HepG2 (cell line): ENCODE measurements around the gene POLR1E. TPM values are rescaled to one million over a fixed set of nuclear protein-coding genes. Genes with fewer than 3 reads are reported as not detected.
"Not testable (repeated sequence)": the region's sequence is repeated elsewhere in the genome, so short reads cannot be mapped to it uniquely, and the experiment has no call there.

Experiments used
- ATAC-seq: fragments of 200-7000 bp; cut with Tn5 transposase; 3 replicates; pipeline ENCODE4 v1.9.1; 2020; ENCODE audit warnings: mild to moderate bottlenecking, moderate library complexity
- BruUV-seq: library from RNA; stranded (reverse); fragments of 400-500 nt; replicated peaks from 2 replicates; lab custom pipeline; 2021; lab: Mats Ljungman, UMichigan
- CTCF ChIA-PET: fragments of 300-600 bp; formaldehyde crosslinking; extraction: SDS; loops from one replicate; lab custom pipeline; 2021; ENCODE audit warnings: low total read pairs, inconsistent platforms, low intra/inter-chr PET ratio; lab: Yijun Ruan, JAX
- POLR2A ChIA-PET: fragments of 350-600 bp; sonication (Branson Sonifier 250); formaldehyde crosslinking; loops from one replicate; lab custom pipeline; 2020; ENCODE audit warnings: antibody characterized with exemption, inconsistent platforms; lab: Yijun Ruan, JAX
- DNase-seq: peaks from one replicate; pipeline ENCODE4 v3.0.0-alpha.2; 2015; ENCODE audit warnings: low spot score
- FAIRE-seq: peaks from 3 replicates; lab custom pipeline; 2011; peaks lifted over from hg19 to GRCh38; lab: Jason Lieb, UNC
- H2AFZ ChIP-seq: one replicate; pipeline ENCODE4 v1.6.1; 2011; ENCODE audit warnings: low read length, inconsistent platforms
- H3K27ac ChIP-seq: fragments of 300-600 bp; 3 replicates; pipeline ENCODE4 v1.8.0; 2011; ENCODE audit warnings: mixed run types, mild to moderate bottlenecking, mixed read lengths, low read length, inconsistent platforms; ENCODE audit not compliant: insufficient read depth; ENCODE audit errors: extremely low read length
- H3K27me3 ChIP-seq, 2 experiments: fragments of 200-600 bp in 1 of 2; 2 replicates in 1 of 2; 3 replicates in 1 of 2; pipeline versions ENCODE4 v1.6.0 to v1.8.0; 2011; ENCODE audit warnings: low read length in 2 of 2, mild to moderate bottlenecking in 2 of 2, moderate library complexity in 2 of 2, inconsistent platforms in 1 of 2; ENCODE audit not compliant: insufficient read depth in 2 of 2, control insufficient read depth in 1 of 2
- H3K36me3 ChIP-seq, 2 experiments: fragments of 200-600 bp in 1 of 2; replicated peaks in 1 of 2; 2 replicates in 1 of 2; 3 replicates in 1 of 2; pipeline versions ENCODE4 v1.5.1 to v1.8.0; 2011; ENCODE audit warnings: low read length in 2 of 2, inconsistent platforms in 1 of 2; ENCODE audit not compliant: insufficient read depth in 2 of 2, control insufficient read depth in 1 of 2
- H3K4me1 ChIP-seq: 2 replicates; pipeline ENCODE4 v1.5.1; 2012; ENCODE audit warnings: low read length, inconsistent platforms; ENCODE audit not compliant: insufficient read depth
- H3K4me2 ChIP-seq: 2 replicates; pipeline ENCODE4 v1.6.0; 2011; ENCODE audit warnings: low read depth, low read length, inconsistent platforms
- H3K4me3 ChIP-seq, 3 experiments: fragments of 200-600 bp in 1 of 3; sonication (generic), shearing (Covaris generic) in 1 of 3; replicated peaks in 1 of 3; 2 replicates each; pipeline ENCODE4 v1.5.1; 2011 to 2016; ENCODE audit warnings: low read length in 3 of 3, inconsistent platforms in 2 of 3, low read depth in 2 of 3, mild to moderate bottlenecking in 2 of 3, control low read depth in 1 of 3, mixed read lengths in 1 of 3; ENCODE audit not compliant: insufficient read depth in 1 of 3
- H3K79me2 ChIP-seq: one replicate; pipeline ENCODE4 v1.6.1; 2011; ENCODE audit warnings: low read length, inconsistent platforms; ENCODE audit not compliant: insufficient read depth
- H3K9ac ChIP-seq: 2 replicates; pipeline ENCODE4 v1.6.0; 2011; ENCODE audit warnings: mild to moderate bottlenecking, low read depth, low read length, inconsistent platforms; ENCODE audit not compliant: insufficient read depth
- H3K9me3 ChIP-seq: 2 replicates; pipeline ENCODE4 v1.5.1; 2012; ENCODE audit warnings: mild to moderate bottlenecking, low read length
- H4K20me1 ChIP-seq: 2 replicates; pipeline ENCODE4 v1.6.0; 2011; ENCODE audit warnings: inconsistent platforms, mild to moderate bottlenecking, low read length, moderate library complexity; ENCODE audit not compliant: insufficient read depth
- GZF1 ChIP-seq: sonication (generic); formaldehyde crosslinking; IDR thresholded peaks from 2 replicates; pipeline ENCODE4 v1.5.1; 2020; ENCODE audit warnings: mild to moderate bottlenecking, missing genetic modification reagents
- ZMYM3 ChIP-seq: sonication (generic); formaldehyde crosslinking; IDR thresholded peaks from 2 replicates; pipeline ENCODE4 v1.5.1; 2020; ENCODE audit warnings: mild to moderate bottlenecking, missing genetic modification reagents
- ZNF121 ChIP-seq: sonication (generic); formaldehyde crosslinking; IDR thresholded peaks from 2 replicates; pipeline ENCODE4 v1.5.0; 2020; ENCODE audit warnings: mild to moderate bottlenecking, missing genetic modification reagents
- ZNF687 ChIP-seq: sonication (generic); formaldehyde crosslinking; IDR thresholded peaks from 2 replicates; pipeline ENCODE4 v1.5.1; 2020; ENCODE audit warnings: mild to moderate bottlenecking, missing genetic modification reagents, moderate library complexity
- ZNF770 ChIP-seq: sonication (generic); formaldehyde crosslinking; IDR thresholded peaks from 2 replicates; pipeline ENCODE4 v1.5.0; 2020; ENCODE audit warnings: mild to moderate bottlenecking, missing genetic modification reagents
- WGBS: methylation state at CpG from one replicate; pipeline ENCODE4 v1.1.6; 2017; ENCODE audit warnings: low lambda C conversion rate; 5-methylcytosine and 5-hydroxymethylcytosine counted together
- in situ Hi-C: cut with HindIII; loops from 2 replicates; pipeline ENCODE4 v1.10.0; 2017; ENCODE audit warnings: low pct_unique_long_range_greater_than_20kb; ENCODE audit not compliant: extremely low pct_ligation_motif_present
- intact Hi-C: fragments of 100-400 bp; cut with micrococcal nuclease; formaldehyde crosslinking; loops from one replicate; pipeline ENCODE4 v1.10.0; 2022; ENCODE audit not compliant: unreplicated experiment
- polyA plus RNA-seq, 8 experiments: library from polyadenylated mRNA; depleted of rRNA in 3 of 8; stranded (reverse) in 7 of 8; unstranded in 1 of 8; fragments of >200 nt; fragmentation: Illumina TruSeq in 4 of 8; extraction: Trizol in 4 of 8; gene quantifications; 2 replicates each; pipeline versions ENCODE4 v1.2.1 to v1.2.3, GENCODE V29; 2011 to 2016; ENCODE audit warnings: low read depth in 4 of 8, missing spikeins in 1 of 8, mixed read lengths in 1 of 8; ENCODE audit not compliant: insufficient read depth in 1 of 8
- total RNA-seq, 5 experiments: library from RNA; depleted of rRNA; stranded (reverse); fragments of >200 nt; fragmentation: Illumina TruSeq; extraction: Trizol; gene quantifications; 2 replicates each; pipeline ENCODE4 v1.2.3, GENCODE V29; 2016; ENCODE audit warnings: low read depth in 1 of 5

The POLR1E gene
- total and polyA plus RNA-seq, 2 of the 13 experiments (the other 11 are each of a cell fraction or from before 2014, with no cell fraction given): 23.0 to 37.8 TPM

- H4K20me1 ChIP-seq: no peaks in the 10 kb centered on the region
- H3K27ac ChIP-seq: peak overlapping the region; percentile 87
- ATAC-seq (no peak), DNase-seq (no peak), FAIRE-seq (no peak)
- in situ Hi-C loops (no loop called here), intact Hi-C loops (no loop called here)
- no TSS peak for BruUV-seq
- CTCF ChIA-PET: no interaction called here
- H3K36me3 ChIP-seq: peaks cover 0 to 3% of the 10 kb centered on the region in 2 experiments; a peak in 3 of 5 replicates
- no peak overlapping the region for H3K4me2 ChIP-seq
- H3K4me3 ChIP-seq: no peak overlapping the region
- no peak overlapping the region for H2AFZ ChIP-seq
- 96% methylated on average over 7 of the region's 7 CpGs for WGBS
- TF ChIP-seq ZNF687 (CRISPR knock-in tag) (peak; percentile 39), GZF1 (CRISPR knock-in tag) (no peak)
- H3K27me3 ChIP-seq: no peaks in the 10 kb centered on the region
- H3K9ac ChIP-seq: no peak overlapping the region
- H3K9me3 ChIP-seq: no peaks in the 10 kb centered on the region
- peaks cover 44% of the 10 kb centered on the region for H3K4me1 ChIP-seq
- POLR2A ChIA-PET: interaction anchor here (2.1 kb wide), 1 partner anchor 24 kb away, joined by 16 read pairs; the partner anchor contains the start of gene POLR1E
- H3K79me2 ChIP-seq: no peaks in the 10 kb centered on the region
Measured at GRCh38 chr9:37509536-37509935, 23.8 kb downstream of the POLR1E start.

- 83% methylated on average over 5 of the region's 5 CpGs for WGBS
- H3K27ac ChIP-seq: peak overlapping the region; percentile 87
Measured at GRCh38 chr9:37510053-37510452, 24.3 kb downstream of the POLR1E start.

More at GRCh38 chr9:37510053-37510452, 24.3 kb downstream of the POLR1E start:
- ATAC-seq, H2AFZ ChIP-seq, H3K9ac ChIP-seq, H3K36me3 ChIP-seq, H3K4me2 ChIP-seq, H3K27me3 ChIP-seq, H4K20me1 ChIP-seq, H3K79me2 ChIP-seq, BruUV-seq, H3K9me3 ChIP-seq, CTCF ChIA-PET, FAIRE-seq, DNase-seq, intact Hi-C loops, H3K4me3 ChIP-seq, POLR2A ChIA-PET: not testable (repeated sequence)
- H3K4me1 ChIP-seq: peaks cover 44% of the 10 kb centered on the region
- in situ Hi-C loops: loop anchor here (10.0 kb wide), 1 partner anchor 65 kb away; the partner anchor contains the start of gene FBXO10
- peak; percentile 74 for TF ChIP-seq ZNF121 (CRISPR knock-in tag)
- TF ChIP-seq ZNF770 (CRISPR knock-in tag): peak; percentile 85
- TF ChIP-seq ZMYM3 (CRISPR knock-in tag): 0 out of 2 replicates have a peak, but pooled peaks have one; percentile 28
